Stimulated activated CD8-positive, alpha-beta memory T cell treated with anti-CD3 and anti-CD28 coated beads, Interleukin-12 subunit alpha, Interleukin-12 subunit beta, amount 100 ng/mL, for 24 hours (primary cell): Measurements from ENCODE around the gene ZBTB45.
"Not testable (repeated sequence)": the region's sequence is repeated elsewhere in the genome, so short reads cannot be mapped to it uniquely, and the experiment has no call there.

Source experiments
- DNase-seq: peaks from one replicate; pipeline ENCODE4 v3.0.0-alpha.2; 2020; ENCODE audit errors: extremely low read depth

ZBTB45 gene

GRCh38 chr19:58510084-58510862 lies 9.3 kb downstream of the ZBTB45 start:
- no peak for DNase-seq

- DNase-seq: no peak
Measured at GRCh38 chr19:58509731-58510083, 9.9 kb downstream of the ZBTB45 start.

- not testable (repeated sequence) for DNase-seq
Measured at GRCh38 chr19:58507602-58508223, 11.9 kb downstream of the ZBTB45 start.

- no peak for DNase-seq
Measured at GRCh38 chr19:58500242-58500641, 19.4 kb downstream of the ZBTB45 start.

GRCh38 chr19:58499021-58499927 lies 20.3 kb downstream of the ZBTB45 start:
- DNase-seq: peak; percentile 99

GRCh38 chr19:58498316-58499020 lies 21.1 kb downstream of the ZBTB45 start:
- no peak for DNase-seq

GRCh38 chr19:58497634-58498170 lies 21.9 kb downstream of the ZBTB45 start:
- no peak for DNase-seq

- DNase-seq: no peak
Measured at GRCh38 chr19:58492265-58492664, 27.3 kb downstream of the ZBTB45 start.

GRCh38 chr19:58491393-58491792 lies 28.2 kb downstream of the ZBTB45 start:
- DNase-seq: no peak

GRCh38 chr19:58484349-58484748 lies 35.3 kb downstream of the ZBTB45 start:
- DNase-seq: not testable (repeated sequence)

- no peak for DNase-seq
Measured at GRCh38 chr19:58483776-58484175, 35.8 kb downstream of the ZBTB45 start.

- no peak for DNase-seq
Measured at GRCh38 chr19:58482372-58482771, 37.2 kb downstream of the ZBTB45 start.

GRCh38 chr19:58480831-58481230 lies 38.8 kb downstream of the ZBTB45 start:
- DNase-seq: no peak

GRCh38 chr19:58480481-58480830 lies 39.2 kb downstream of the ZBTB45 start:
- no peak for DNase-seq

GRCh38 chr19:58479736-58480480 lies 39.7 kb downstream of the ZBTB45 start:
- no peak for DNase-seq

GRCh38 chr19:58479303-58479702 lies 40.3 kb downstream of the ZBTB45 start:
- no peak for DNase-seq

- no peak for DNase-seq
Measured at GRCh38 chr19:58477871-58478270, 41.7 kb downstream of the ZBTB45 start.

GRCh38 chr19:58477130-58477529 lies 42.5 kb downstream of the ZBTB45 start:
- DNase-seq: no peak

GRCh38 chr19:58476498-58477015 lies 43.1 kb downstream of the ZBTB45 start:
- DNase-seq: no peak

- DNase-seq: peak; percentile 92
Measured at GRCh38 chr19:58475714-58476497, 43.7 kb downstream of the ZBTB45 start, which contains the start of gene ZNF446. TSS of gene ZNF446 (plus strand) at chr19:58476352. CDS start at chr19:58477219, 867 bp downstream.
